GM12874 (cell line): ENCODE results near the gene ATL2.

Source experiments
- TF ChIP-seq, protein P1 (sequence below): IDR thresholded peaks from 2 replicates; pipeline ENCODE4 v1.5.1; 2011; ENCODE audit warnings: low read depth, mild to moderate bottlenecking, control low read depth, low read length, moderate library complexity; ENCODE audit not compliant: insufficient read depth

ATL2 gene

GRCh38 chr2:38294597-38294996 lies 82.5 kb downstream of the ATL2 start:
- TF ChIP-seq, protein P1, sequence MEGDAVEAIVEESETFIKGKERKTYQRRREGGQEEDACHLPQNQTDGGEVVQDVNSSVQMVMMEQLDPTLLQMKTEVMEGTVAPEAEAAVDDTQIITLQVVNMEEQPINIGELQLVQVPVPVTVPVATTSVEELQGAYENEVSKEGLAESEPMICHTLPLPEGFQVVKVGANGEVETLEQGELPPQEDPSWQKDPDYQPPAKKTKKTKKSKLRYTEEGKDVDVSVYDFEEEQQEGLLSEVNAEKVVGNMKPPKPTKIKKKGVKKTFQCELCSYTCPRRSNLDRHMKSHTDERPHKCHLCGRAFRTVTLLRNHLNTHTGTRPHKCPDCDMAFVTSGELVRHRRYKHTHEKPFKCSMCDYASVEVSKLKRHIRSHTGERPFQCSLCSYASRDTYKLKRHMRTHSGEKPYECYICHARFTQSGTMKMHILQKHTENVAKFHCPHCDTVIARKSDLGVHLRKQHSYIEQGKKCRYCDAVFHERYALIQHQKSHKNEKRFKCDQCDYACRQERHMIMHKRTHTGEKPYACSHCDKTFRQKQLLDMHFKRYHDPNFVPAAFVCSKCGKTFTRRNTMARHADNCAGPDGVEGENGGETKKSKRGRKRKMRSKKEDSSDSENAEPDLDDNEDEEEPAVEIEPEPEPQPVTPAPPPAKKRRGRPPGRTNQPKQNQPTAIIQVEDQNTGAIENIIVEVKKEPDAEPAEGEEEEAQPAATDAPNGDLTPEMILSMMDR, result no peak

- TF ChIP-seq, protein P1, result no peak
Measured at GRCh38 chr2:38293152-38293865, 83.8 kb downstream of the ATL2 start.

DNA sequence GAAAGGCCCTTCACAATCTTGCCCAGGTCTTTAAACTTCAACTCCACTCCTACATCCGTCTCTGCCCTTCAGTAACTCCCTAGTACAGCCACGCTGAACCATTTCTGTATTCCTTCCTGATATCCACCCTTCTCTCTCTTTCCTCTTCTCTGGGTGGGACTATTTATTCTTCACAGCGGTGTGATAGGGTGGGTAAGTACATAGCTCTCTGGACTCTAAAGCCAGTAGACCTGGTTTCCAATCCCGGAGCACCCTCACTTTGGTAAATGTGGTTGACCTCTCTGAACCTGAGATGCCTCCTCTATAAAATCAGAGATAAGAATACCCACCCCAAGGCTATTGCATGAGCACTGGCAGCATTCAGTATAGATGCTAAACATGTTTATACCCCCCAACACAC lies 86.7 kb downstream of the ATL2 start:
- TF ChIP-seq, protein P1, result no peak

- TF ChIP-seq, protein P1, result no peak
Measured at GRCh38 chr2:38284971-38285370, 92.1 kb downstream of the ATL2 start.

DNA sequence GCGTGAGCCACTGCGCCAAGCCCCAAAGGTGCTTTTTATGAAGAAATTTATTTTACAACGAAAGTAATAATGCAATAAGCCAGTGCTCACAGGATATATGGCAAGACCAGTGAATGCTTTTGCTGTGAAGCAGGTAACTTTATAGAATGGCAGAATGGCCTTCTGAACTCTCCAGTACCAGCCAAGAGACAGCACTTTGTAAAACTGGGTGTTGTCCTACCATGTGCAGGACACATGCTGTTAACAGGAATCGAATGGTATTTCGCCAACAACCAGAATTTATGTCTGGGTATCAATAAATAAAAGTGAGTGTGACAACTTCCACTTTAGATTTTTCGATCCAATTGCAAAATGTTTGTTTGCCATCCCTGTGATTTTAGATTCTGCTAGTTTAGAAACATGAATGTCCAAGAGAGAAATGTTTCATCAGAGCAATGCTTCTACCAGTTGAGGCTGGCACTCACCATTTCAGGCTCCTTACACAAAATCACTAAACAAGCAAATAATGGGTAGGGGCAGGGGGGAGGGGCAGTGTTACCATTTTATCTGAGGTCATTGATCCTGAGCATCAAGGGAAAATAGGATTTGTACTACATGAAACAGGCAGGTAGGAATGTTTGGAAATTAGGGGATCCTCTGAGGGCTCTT lies 95.9 kb downstream of the ATL2 start:
- TF ChIP-seq, protein P1, result no peak

GRCh38 chr2:38279201-38279600 lies 97.9 kb downstream of the ATL2 start:
- TF ChIP-seq, protein P1, result no peak

DNA sequence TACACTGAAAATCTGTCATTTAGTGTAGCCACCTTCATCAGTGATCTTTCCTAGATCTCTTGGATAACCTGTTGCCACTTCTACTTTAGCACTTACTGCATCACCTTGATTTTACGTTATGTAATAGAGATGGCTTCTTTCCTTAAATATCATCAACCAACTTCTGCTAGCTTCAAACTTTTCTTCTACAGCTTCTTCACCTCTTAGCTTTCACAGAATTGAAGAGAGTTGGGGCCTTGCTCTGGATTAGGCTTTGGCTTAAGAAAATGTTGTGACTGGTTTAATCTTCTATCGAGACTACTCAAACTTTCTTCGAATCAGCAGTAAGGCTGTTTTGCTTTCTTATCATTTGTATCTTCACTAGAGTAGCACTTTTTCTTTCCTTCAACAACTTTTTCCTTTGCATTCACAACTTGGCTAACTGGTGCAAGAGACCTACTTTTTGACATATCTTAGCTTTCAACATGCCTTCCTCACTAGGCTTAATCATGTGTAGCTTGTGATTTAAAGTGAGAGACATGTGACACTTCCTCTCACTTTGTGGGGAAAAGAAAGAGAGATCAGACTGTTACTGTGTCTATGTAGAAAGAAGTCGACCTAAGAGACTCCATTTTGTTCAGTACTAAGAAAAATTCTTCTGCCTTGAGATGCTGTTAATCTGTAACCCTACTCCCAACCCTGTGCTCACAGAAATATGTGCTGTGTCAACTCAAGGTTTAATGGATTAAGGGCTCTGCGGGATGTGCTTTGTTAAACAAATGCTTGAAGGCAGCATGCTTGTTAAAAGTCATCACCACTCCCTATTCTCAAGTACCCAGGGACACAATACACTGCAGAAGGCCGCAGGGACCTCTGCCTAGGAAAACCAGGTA lies 99.6 kb downstream of the ATL2 start:
- TF ChIP-seq, protein P1, result no peak
